ENCODE results near the gene CRADD.
"Not testable (repeated sequence)": the region's sequence is repeated elsewhere in the genome, so short reads cannot be mapped to it uniquely, and the experiment has no call there.

Gene CRADD

GRCh38 chr12:93704122-93704521, 26.9 kb downstream of the CRADD start:
- ATAC-seq (replicated peaks) (no peak), DNase-seq (no peak)
- no peaks in the 10 kb centered on the region for H3K9me3 Mint-ChIP-seq
- H3K27me3 Mint-ChIP-seq, result no peaks in the 10 kb centered on the region
- no peak overlapping the region for H3K27ac Mint-ChIP-seq
- peaks cover 8 to 27% of the 10 kb centered on the region in 2 donors for H3K4me1 Mint-ChIP-seq (ENCODE audit: low read depth in 2 of 2)
- H3K4me3 Mint-ChIP-seq, result no peak overlapping the region
- H3K36me3 Mint-ChIP-seq (ENCODE audit: insufficient read depth), result peaks cover 2% of the 10 kb centered on the region

DNA sequence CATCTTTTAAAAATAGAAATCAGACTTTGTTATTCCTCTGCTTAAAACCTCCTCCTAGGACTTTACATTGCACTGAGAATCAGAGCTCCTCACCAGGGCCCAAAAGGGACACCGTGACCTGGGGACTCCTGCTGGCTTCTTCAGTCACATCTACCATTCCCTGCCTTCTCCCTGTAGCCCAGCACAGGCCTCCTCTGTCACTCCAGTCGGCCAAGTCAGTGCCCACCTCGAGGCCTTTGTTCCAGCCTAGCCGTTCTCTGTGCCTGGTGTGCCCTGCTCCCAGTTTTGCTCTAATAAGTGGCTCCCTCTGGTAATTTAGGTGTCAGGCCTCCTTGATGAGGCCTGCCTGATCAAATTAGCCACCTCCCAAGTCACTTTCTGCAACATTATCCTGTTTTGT, 27.4 kb downstream of the CRADD start:
- Mint-ChIP-seq H3K4me1 (ENCODE audit: low read depth in 2 of 2) (peaks cover 8 to 23% of the 10 kb centered on the region in 2 donors), H3K36me3 (ENCODE audit: insufficient read depth) (peaks cover 2% of the 10 kb centered on the region), H3K27me3 (no peaks in the 10 kb centered on the region), H3K9me3 (no peaks in the 10 kb centered on the region), H3K4me3 (no peak overlapping the region), H3K27ac (no peak overlapping the region)
- ATAC-seq (replicated peaks), result no peak
- no peak for DNase-seq

DNA sequence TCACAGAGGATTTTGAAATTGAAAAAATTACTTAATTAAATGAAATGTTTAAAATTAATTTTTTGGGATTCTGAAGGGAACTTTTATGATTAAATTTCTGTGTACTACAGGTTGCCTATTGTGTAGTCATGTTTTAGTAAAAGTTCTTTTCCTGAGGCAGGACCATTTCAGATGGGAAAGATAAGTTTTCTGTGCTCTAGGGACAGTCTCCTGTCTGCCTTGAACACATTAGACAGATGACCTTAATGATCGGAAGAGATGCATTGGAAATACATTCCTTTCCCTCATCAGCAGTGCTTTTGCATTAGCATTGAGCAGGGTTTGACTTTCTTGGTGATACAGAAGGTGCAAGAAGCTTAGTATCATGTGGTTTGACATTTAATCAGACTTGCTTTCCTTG, 28.1 kb downstream of the CRADD start:
- DNase-seq (no peak), ATAC-seq (replicated peaks) (no peak)
- Mint-ChIP-seq H3K27ac (no peak overlapping the region), H3K36me3 (ENCODE audit: insufficient read depth) (peaks cover 2% of the 10 kb centered on the region), H3K4me1 (ENCODE audit: low read depth in 2 of 2) (peaks cover 8 to 21% of the 10 kb centered on the region in 2 donors), H3K27me3 (no peaks in the 10 kb centered on the region), H3K9me3 (no peaks in the 10 kb centered on the region), H3K4me3 (no peak overlapping the region)

DNA sequence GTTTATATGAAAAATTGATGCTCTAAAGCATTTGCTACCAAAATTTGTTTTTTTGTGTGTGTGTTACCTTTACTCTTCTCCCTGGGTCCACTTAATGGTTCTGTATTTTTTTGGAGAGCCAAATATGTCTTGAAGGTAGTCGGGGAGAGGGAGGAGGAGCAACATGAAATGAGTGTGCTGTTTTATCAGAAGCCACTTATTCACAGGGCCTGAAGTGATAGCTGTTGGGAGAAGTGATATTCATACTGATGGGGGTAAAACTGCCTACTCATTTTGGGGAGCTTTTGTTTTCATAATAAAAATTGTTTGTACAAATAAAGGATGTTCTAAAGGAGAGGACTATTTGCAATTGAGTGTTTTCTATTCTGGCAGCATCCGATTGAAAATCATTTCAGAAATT, 29.2 kb downstream of the CRADD start:
- no peaks in the 10 kb centered on the region for H3K9me3 Mint-ChIP-seq
- H3K27me3 Mint-ChIP-seq, result no peaks in the 10 kb centered on the region
- peaks cover 8 to 24% of the 10 kb centered on the region in 2 donors for H3K4me1 Mint-ChIP-seq (ENCODE audit: low read depth in 2 of 2)
- DNase-seq, result no peak
- H3K36me3 Mint-ChIP-seq (ENCODE audit: insufficient read depth), result peaks cover 2% of the 10 kb centered on the region
- peak overlapping the region in 1 of 2 donors; percentile 54 for H3K27ac Mint-ChIP-seq
- H3K4me3 Mint-ChIP-seq, result no peak overlapping the region
- no peak for ATAC-seq (replicated peaks)

DNA sequence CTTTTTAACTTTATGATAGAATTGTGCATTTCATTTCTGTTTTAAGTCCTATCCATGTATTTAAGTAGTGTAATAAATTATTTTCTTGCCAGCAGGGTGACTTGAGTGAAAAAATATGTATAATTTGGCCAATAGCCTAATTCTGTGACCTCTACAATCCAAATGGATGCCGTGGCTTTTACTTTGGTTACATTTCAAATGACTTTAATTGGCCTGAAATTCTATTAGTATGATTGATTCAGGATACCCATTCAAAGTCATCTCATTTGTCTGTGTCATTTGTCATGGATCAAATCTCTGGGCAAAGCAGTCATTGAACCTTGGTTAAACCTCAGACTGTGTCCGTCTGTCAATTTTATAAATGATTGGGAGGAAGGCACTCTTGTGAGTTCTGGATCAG, 29.6 kb downstream of the CRADD start:
- peak overlapping the region in 1 of 2 donors; percentile 54 for H3K27ac Mint-ChIP-seq
- H3K27me3 Mint-ChIP-seq, result no peaks in the 10 kb centered on the region
- H3K9me3 Mint-ChIP-seq, result no peaks in the 10 kb centered on the region
- no peak overlapping the region for H3K4me3 Mint-ChIP-seq
- H3K4me1 Mint-ChIP-seq (ENCODE audit: low read depth in 2 of 2), result peaks cover 9 to 24% of the 10 kb centered on the region in 2 donors
- DNase-seq (no peak), ATAC-seq (replicated peaks) (no peak)
- H3K36me3 Mint-ChIP-seq (ENCODE audit: insufficient read depth), result peaks cover 2% of the 10 kb centered on the region

GRCh38 chr12:93707836-93708235, 30.7 kb downstream of the CRADD start:
- Mint-ChIP-seq H3K4me3 (no peak overlapping the region), H3K9me3 (no peaks in the 10 kb centered on the region), H3K4me1 (ENCODE audit: low read depth in 2 of 2) (peaks cover 12 to 25% of the 10 kb centered on the region in 2 donors), H3K36me3 (ENCODE audit: insufficient read depth) (peaks cover 2% of the 10 kb centered on the region), H3K27ac (no peak overlapping the region), H3K27me3 (no peaks in the 10 kb centered on the region)
- ATAC-seq (replicated peaks) (no peak), DNase-seq (no peak)

GRCh38 chr12:93708952-93709351, 31.8 kb downstream of the CRADD start:
- Mint-ChIP-seq H3K4me1 (ENCODE audit: low read depth in 2 of 2) (peaks cover 12 to 25% of the 10 kb centered on the region in 2 donors), H3K27ac (no peak overlapping the region), H3K27me3 (no peaks in the 10 kb centered on the region), H3K4me3 (no peak overlapping the region), H3K36me3 (ENCODE audit: insufficient read depth) (no peaks in the 10 kb centered on the region), H3K9me3 (no peaks in the 10 kb centered on the region)
- no peak for ATAC-seq (replicated peaks)
- DNase-seq, result no peak

DNA sequence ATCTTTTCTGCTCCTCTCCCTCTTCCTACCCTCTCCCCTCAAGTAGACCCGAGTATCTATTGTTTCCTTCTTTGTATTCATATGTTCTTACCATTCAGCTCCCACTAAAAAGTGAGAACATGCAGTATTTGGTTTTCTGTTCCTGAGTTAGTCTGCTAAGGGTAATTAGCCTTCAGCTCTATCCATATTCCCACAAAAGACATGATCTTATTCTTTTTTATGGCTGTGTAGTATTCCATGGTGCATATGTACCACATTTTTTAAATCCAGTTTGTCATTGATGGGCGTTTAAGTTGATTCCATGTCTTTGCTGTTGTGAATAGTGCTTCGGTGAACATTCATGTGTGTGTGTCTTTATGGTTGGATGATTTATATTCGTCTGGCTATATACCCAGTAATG, 32.2 kb downstream of the CRADD start:
- no peak for ATAC-seq (replicated peaks)
- no peaks in the 10 kb centered on the region for H3K9me3 Mint-ChIP-seq
- no peak overlapping the region for H3K4me3 Mint-ChIP-seq
- DNase-seq, result no peak
- no peaks in the 10 kb centered on the region for H3K36me3 Mint-ChIP-seq (ENCODE audit: insufficient read depth)
- H3K4me1 Mint-ChIP-seq (ENCODE audit: low read depth in 2 of 2), result peaks cover 12 to 23% of the 10 kb centered on the region in 2 donors
- H3K27me3 Mint-ChIP-seq, result no peaks in the 10 kb centered on the region
- no peak overlapping the region for H3K27ac Mint-ChIP-seq

- H3K36me3 Mint-ChIP-seq (ENCODE audit: insufficient read depth), result no peaks in the 10 kb centered on the region
- H3K27ac Mint-ChIP-seq, result no peak overlapping the region
- H3K4me1 Mint-ChIP-seq (ENCODE audit: low read depth in 2 of 2), result peaks cover 7 to 15% of the 10 kb centered on the region in 2 donors
- H3K9me3 Mint-ChIP-seq, result no peaks in the 10 kb centered on the region
- DNase-seq (no peak), ATAC-seq (replicated peaks) (no peak)
- H3K4me3 Mint-ChIP-seq, result no peak overlapping the region
- H3K27me3 Mint-ChIP-seq, result no peaks in the 10 kb centered on the region
Measured at GRCh38 chr12:93710574-93710926, 33.4 kb downstream of the CRADD start.

DNA sequence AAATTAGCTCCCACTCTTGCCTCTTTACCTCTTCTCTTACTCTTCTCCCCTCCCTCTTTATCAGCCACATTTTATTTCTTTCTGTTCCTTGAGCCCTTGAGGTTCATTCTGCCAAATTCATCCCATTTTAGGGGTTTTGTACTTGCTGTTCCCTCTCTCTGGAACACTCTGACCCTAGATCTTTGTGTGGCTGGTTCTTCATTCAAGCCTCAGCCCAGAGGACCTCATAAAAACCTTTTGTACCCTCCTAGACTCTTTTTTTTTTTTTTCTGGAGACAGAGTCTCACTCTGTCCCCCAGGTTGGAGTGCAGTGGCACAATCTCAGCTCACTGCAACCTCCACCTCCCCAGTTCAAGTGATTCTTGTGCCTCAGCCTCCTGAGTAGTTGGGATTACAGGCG, 34.3 kb downstream of the CRADD start:
- not testable (repeated sequence) for H3K27me3 Mint-ChIP-seq; H3K9me3 Mint-ChIP-seq; ATAC-seq (replicated peaks); H3K27ac Mint-ChIP-seq; H3K4me1 Mint-ChIP-seq (ENCODE audit: low read depth in 2 of 2); H3K4me3 Mint-ChIP-seq; H3K36me3 Mint-ChIP-seq (ENCODE audit: insufficient read depth); DNase-seq

GRCh38 chr12:93712200-93712599, 35.0 kb downstream of the CRADD start:
- ATAC-seq (replicated peaks), result no peak
- H3K27ac Mint-ChIP-seq, result peak overlapping the region in 1 of 2 donors; percentile 17
- no peaks in the 10 kb centered on the region for H3K27me3 Mint-ChIP-seq
- no peaks in the 10 kb centered on the region for H3K36me3 Mint-ChIP-seq (ENCODE audit: insufficient read depth)
- DNase-seq, result no peak
- no peak overlapping the region for H3K4me3 Mint-ChIP-seq
- H3K9me3 Mint-ChIP-seq, result no peaks in the 10 kb centered on the region
- H3K4me1 Mint-ChIP-seq (ENCODE audit: low read depth in 2 of 2), result peaks cover 7 to 10% of the 10 kb centered on the region in 2 donors

DNA sequence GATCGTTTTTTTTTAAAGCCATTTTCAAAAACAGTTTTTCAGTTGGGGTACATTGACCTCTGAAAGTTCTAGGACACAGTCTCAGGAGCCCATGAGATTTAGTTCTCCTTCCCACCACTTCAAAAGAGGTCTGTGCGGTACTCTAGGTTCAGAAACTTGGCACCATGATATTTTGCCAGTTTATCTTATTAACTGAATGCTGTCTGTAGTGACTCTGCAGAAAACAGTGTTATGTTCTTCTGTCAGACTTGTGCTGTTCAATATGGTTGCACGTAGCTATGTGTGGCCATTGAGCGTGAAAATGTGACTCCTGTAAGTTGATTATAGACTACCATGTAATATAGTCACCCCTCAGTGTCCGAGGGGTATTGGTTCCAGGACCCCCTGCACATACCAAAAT, 35.9 kb downstream of the CRADD start:
- Mint-ChIP-seq H3K27ac (no peak overlapping the region), H3K4me3 (no peak overlapping the region), H3K36me3 (ENCODE audit: insufficient read depth) (no peaks in the 10 kb centered on the region), H3K27me3 (no peaks in the 10 kb centered on the region), H3K9me3 (no peaks in the 10 kb centered on the region), H3K4me1 (ENCODE audit: low read depth in 2 of 2) (peaks cover 4 to 14% of the 10 kb centered on the region in 2 donors)
- DNase-seq (no peak), ATAC-seq (replicated peaks) (no peak)

DNA sequence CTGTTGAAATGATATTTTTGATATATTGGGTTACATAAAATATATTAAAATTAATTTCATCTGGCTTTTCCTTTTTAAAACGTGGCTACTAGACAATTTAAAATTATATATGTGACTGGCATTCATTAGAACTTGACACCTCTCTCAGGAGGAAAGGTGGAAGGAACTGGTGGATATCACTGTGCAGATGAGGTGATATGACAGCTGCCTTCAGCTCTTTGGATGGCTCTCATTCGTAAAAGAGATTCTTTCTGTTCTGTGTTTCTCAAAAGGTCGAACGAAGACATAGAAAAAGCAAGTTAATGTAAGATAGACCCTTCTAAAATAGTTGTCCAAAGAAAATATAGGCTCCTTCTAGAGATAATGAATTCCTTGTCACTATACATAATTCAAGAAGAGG, 36.6 kb downstream of the CRADD start:
- DNase-seq (no peak), ATAC-seq (replicated peaks) (no peak)
- H3K9me3 Mint-ChIP-seq, result no peaks in the 10 kb centered on the region
- no peaks in the 10 kb centered on the region for H3K27me3 Mint-ChIP-seq
- no peak overlapping the region for H3K27ac Mint-ChIP-seq
- peaks cover 4 to 17% of the 10 kb centered on the region in 2 donors for H3K4me1 Mint-ChIP-seq (ENCODE audit: low read depth in 2 of 2)
- no peak overlapping the region for H3K4me3 Mint-ChIP-seq
- H3K36me3 Mint-ChIP-seq (ENCODE audit: insufficient read depth), result no peaks in the 10 kb centered on the region

GRCh38 chr12:93714382-93714781, 37.2 kb downstream of the CRADD start:
- no peak overlapping the region for H3K4me3 Mint-ChIP-seq
- no peak overlapping the region for H3K27ac Mint-ChIP-seq
- H3K36me3 Mint-ChIP-seq (ENCODE audit: insufficient read depth), result no peaks in the 10 kb centered on the region
- no peak for ATAC-seq (replicated peaks)
- H3K9me3 Mint-ChIP-seq, result no peaks in the 10 kb centered on the region
- H3K4me1 Mint-ChIP-seq (ENCODE audit: low read depth in 2 of 2), result peaks cover 4 to 17% of the 10 kb centered on the region in 2 donors
- no peak for DNase-seq
- H3K27me3 Mint-ChIP-seq, result no peaks in the 10 kb centered on the region

GRCh38 chr12:93719710-93720109, 42.5 kb downstream of the CRADD start:
- H3K36me3 Mint-ChIP-seq (ENCODE audit: insufficient read depth), result no peaks in the 10 kb centered on the region
- no peak for ATAC-seq (replicated peaks)

More at GRCh38 chr12:93719710-93720109, 42.5 kb downstream of the CRADD start:
- Mint-ChIP-seq H3K9me3 (no peaks in the 10 kb centered on the region), H3K27me3 (no peaks in the 10 kb centered on the region), H3K27ac (no peak overlapping the region), H3K4me1 (ENCODE audit: low read depth in 2 of 2) (peaks cover 5 to 7% of the 10 kb centered on the region in 2 donors), H3K4me3 (no peak overlapping the region)
- DNase-seq, result no peak
